Measurements from ENCODE around the gene OPCML. TPM values are rescaled to one million over a fixed set of nuclear protein-coding genes. Genes with fewer than 3 reads are reported as not detected.

OPCML gene
- total RNA-seq, 1 experiment from 2014 or later = not detected

- Histone ChIP-seq H3K9me3 (ENCODE audit: control insufficient read depth, insufficient read depth, low read depth, low read length) (no peaks in the 10 kb centered on the region), H3K27me3 (ENCODE audit: control insufficient read depth, insufficient read depth, low read length) (no peaks in the 10 kb centered on the region), H3K27ac (ENCODE audit: low read length) (no peak overlapping the region), H3K36me3 (ENCODE audit: control insufficient read depth, insufficient read depth, low read length) (no peaks in the 10 kb centered on the region), H3K4me1 (ENCODE audit: control insufficient read depth, insufficient read depth, low read length) (no peaks in the 10 kb centered on the region), H3K4me3 (ENCODE audit: low read depth in 2 of 2, low read length in 2 of 2) (no peak overlapping the region)
- CTCF ChIA-PET = no interaction called here
- POLR2A ChIA-PET = no interaction called here
- BruUV-seq (replicated peaks) = no TSS peak
- DNase-seq (ENCODE audit: low read depth, low spot score) = no peak
- in situ Hi-C loops (cut with HindIII; ENCODE audit: low pct_unique_long_range_greater_than_20kb, low sequenced_read_pairs) (no loop called here), intact Hi-C loops (cut with micrococcal nuclease; ENCODE audit: unreplicated experiment) (no loop called here)
- no peak for ATAC-seq
- TF ChIP-seq POLR2AphosphoS5 (IDR thresholded peaks at IDR 0.05; ENCODE audit: low read depth, low read length) = no peak
These were observed 22.2 kb downstream of the OPCML start for GRCh38 chr11:133509924-133510697.

DNA sequence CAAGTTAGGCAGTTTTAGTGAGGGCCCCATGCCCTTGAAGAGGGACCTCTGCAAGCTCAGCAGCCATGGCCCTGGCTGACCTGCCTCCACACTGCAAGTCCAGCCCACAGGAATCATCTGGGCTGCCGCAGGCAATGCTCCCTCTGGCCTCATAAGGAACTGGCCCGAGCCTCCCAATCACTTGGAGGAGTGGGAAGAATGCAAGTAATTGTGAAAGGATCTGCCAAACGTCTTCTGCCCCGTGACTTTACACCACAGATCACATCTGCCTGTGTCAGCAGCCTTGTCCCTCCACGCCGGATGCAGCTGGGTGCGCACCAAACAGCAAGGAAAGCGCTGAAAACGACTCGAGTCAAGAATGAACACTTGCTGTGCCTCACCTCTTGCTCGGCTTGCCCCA lies 23.8 kb downstream of the OPCML start:
- ChIA-PET POLR2A (no interaction called here), CTCF (no interaction called here)
- in situ Hi-C loops (cut with HindIII; ENCODE audit: low pct_unique_long_range_greater_than_20kb, low sequenced_read_pairs) = no loop called here
- no TSS peak for BruUV-seq (replicated peaks)
- Histone ChIP-seq H3K27me3 (ENCODE audit: control insufficient read depth, insufficient read depth, low read length) (peaks cover under 1% of the 10 kb centered on the region), H3K9me3 (ENCODE audit: control insufficient read depth, insufficient read depth, low read depth, low read length) (no peaks in the 10 kb centered on the region), H3K36me3 (ENCODE audit: control insufficient read depth, insufficient read depth, low read length) (no peaks in the 10 kb centered on the region), H3K27ac (ENCODE audit: low read length) (no peak overlapping the region), H3K4me3 (ENCODE audit: low read depth in 2 of 2, low read length in 2 of 2) (no peak overlapping the region), H3K4me1 (ENCODE audit: control insufficient read depth, insufficient read depth, low read length) (no peaks in the 10 kb centered on the region)
- no peak for ATAC-seq
- intact Hi-C loops (cut with micrococcal nuclease; ENCODE audit: unreplicated experiment) = no loop called here
- DNase-seq (ENCODE audit: low read depth, low spot score) = no peak
- TF ChIP-seq SIN3A (IDR thresholded peaks at IDR 0.05; ENCODE audit: borderline replicate concordance, insufficient read depth, low read depth, low read length) (no peak), TCF7L2 (IDR thresholded peaks at IDR 0.05; ENCODE audit: low read depth, low read length) (no peak), CTCF (IDR thresholded peaks at IDR 0.05) (no peak), POLR2AphosphoS5 (IDR thresholded peaks at IDR 0.05; ENCODE audit: low read depth, low read length) (no peak)
- TF ChIP-seq, protein P1, sequence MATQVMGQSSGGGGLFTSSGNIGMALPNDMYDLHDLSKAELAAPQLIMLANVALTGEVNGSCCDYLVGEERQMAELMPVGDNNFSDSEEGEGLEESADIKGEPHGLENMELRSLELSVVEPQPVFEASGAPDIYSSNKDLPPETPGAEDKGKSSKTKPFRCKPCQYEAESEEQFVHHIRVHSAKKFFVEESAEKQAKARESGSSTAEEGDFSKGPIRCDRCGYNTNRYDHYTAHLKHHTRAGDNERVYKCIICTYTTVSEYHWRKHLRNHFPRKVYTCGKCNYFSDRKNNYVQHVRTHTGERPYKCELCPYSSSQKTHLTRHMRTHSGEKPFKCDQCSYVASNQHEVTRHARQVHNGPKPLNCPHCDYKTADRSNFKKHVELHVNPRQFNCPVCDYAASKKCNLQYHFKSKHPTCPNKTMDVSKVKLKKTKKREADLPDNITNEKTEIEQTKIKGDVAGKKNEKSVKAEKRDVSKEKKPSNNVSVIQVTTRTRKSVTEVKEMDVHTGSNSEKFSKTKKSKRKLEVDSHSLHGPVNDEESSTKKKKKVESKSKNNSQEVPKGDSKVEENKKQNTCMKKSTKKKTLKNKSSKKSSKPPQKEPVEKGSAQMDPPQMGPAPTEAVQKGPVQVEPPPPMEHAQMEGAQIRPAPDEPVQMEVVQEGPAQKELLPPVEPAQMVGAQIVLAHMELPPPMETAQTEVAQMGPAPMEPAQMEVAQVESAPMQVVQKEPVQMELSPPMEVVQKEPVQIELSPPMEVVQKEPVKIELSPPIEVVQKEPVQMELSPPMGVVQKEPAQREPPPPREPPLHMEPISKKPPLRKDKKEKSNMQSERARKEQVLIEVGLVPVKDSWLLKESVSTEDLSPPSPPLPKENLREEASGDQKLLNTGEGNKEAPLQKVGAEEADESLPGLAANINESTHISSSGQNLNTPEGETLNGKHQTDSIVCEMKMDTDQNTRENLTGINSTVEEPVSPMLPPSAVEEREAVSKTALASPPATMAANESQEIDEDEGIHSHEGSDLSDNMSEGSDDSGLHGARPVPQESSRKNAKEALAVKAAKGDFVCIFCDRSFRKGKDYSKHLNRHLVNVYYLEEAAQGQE (IDR thresholded peaks at IDR 0.05; ENCODE audit: insufficient read depth in 1 of 2, low read depth in 2 of 2, low read length in 1 of 2) = no peak

DNA sequence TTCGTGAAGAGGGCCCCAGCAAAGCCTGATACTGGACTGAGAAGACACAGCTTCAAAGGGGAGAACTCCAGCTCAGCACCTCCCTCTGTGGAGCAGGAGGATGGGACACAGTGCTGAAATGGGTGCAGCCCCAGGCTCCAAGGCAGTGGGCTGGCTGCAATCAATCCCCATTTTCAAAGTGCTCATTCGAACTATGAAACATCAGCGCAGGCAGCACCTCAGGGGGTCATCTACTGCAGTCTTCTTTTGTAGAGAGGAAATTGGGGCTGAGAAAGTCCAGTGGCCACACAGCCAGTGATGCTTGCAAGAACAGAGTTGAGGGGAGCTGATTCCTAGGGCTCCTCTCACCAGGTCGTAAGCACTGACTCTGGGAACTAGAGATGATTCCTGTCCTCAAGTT lies 25.1 kb downstream of the OPCML start:
- in situ Hi-C loops (cut with HindIII; ENCODE audit: low pct_unique_long_range_greater_than_20kb, low sequenced_read_pairs) = no loop called here
- TF ChIP-seq SIN3A (IDR thresholded peaks at IDR 0.05; ENCODE audit: borderline replicate concordance, insufficient read depth, low read depth, low read length) (no peak), CTCF (IDR thresholded peaks at IDR 0.05) (no peak), POLR2AphosphoS5 (IDR thresholded peaks at IDR 0.05; ENCODE audit: low read depth, low read length) (no peak), TCF7L2 (IDR thresholded peaks at IDR 0.05; ENCODE audit: low read depth, low read length) (no peak)
- TF ChIP-seq, protein P1 (IDR thresholded peaks at IDR 0.05; ENCODE audit: insufficient read depth in 1 of 2, low read depth in 2 of 2, low read length in 1 of 2) = no peak
- DNase-seq (ENCODE audit: low read depth, low spot score) (no peak), ATAC-seq (no peak)
- H3K27me3 ChIP-seq (ENCODE audit: control insufficient read depth, insufficient read depth, low read length) = peaks cover 5% of the 10 kb centered on the region
- H3K36me3 ChIP-seq (ENCODE audit: control insufficient read depth, insufficient read depth, low read length) = no peaks in the 10 kb centered on the region
- BruUV-seq (replicated peaks) = no TSS peak
- CTCF ChIA-PET = interaction anchor here (0.6 kb wide), 1 partner anchor 737 kb away, joined by 3 read pairs; no protein-coding TSS in a partner anchor
- no peak overlapping the region for H3K27ac ChIP-seq (ENCODE audit: low read length)
- POLR2A ChIA-PET = no interaction called here
- H3K9me3 ChIP-seq (ENCODE audit: control insufficient read depth, insufficient read depth, low read depth, low read length) = no peaks in the 10 kb centered on the region
- no peak overlapping the region for H3K4me3 ChIP-seq (ENCODE audit: low read depth in 2 of 2, low read length in 2 of 2)
- no peaks in the 10 kb centered on the region for H3K4me1 ChIP-seq (ENCODE audit: control insufficient read depth, insufficient read depth, low read length)
- intact Hi-C loops (cut with micrococcal nuclease; ENCODE audit: unreplicated experiment) = no loop called here
